Measurements from ENCODE around the gene PMVK.

- TF ChIP-seq, protein P1, sequence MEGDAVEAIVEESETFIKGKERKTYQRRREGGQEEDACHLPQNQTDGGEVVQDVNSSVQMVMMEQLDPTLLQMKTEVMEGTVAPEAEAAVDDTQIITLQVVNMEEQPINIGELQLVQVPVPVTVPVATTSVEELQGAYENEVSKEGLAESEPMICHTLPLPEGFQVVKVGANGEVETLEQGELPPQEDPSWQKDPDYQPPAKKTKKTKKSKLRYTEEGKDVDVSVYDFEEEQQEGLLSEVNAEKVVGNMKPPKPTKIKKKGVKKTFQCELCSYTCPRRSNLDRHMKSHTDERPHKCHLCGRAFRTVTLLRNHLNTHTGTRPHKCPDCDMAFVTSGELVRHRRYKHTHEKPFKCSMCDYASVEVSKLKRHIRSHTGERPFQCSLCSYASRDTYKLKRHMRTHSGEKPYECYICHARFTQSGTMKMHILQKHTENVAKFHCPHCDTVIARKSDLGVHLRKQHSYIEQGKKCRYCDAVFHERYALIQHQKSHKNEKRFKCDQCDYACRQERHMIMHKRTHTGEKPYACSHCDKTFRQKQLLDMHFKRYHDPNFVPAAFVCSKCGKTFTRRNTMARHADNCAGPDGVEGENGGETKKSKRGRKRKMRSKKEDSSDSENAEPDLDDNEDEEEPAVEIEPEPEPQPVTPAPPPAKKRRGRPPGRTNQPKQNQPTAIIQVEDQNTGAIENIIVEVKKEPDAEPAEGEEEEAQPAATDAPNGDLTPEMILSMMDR (IDR thresholded peaks at IDR 0.05; ENCODE audit: low read depth, low read length), result no peak
- TF ChIP-seq POLR2A (IDR thresholded peaks at IDR 0.05; ENCODE audit: extremely low read depth, insufficient read length), result no peak
These were observed 39.7 kb downstream of the PMVK start for GRCh38 chr1:154896771-154897286.
